OCI-LY7 (cell line): ENCODE measurements around the gene SLC9B1. TPM values are rescaled to one million over a fixed set of nuclear protein-coding genes. Genes with fewer than 3 reads are reported as not detected.
A peak's percentile ranks its signal among the peaks of the same experiment; 100 is the strongest.

Source experiments
- BruUV-seq: library from RNA; stranded (reverse); fragments of 400-500 nt; replicated peaks from 2 replicates; lab custom pipeline; 2021; lab: Mats Ljungman, UMichigan
- CTCF ChIA-PET: fragments of 300-600 bp; sonication (Branson Sonifier 250); formaldehyde crosslinking; loops from one replicate; lab custom pipeline; 2022; ENCODE audit warnings: antibody characterized with exemption; ENCODE audit not compliant: unreplicated experiment; lab: Charles Lee
- POLR2A ChIA-PET: fragments of 300-600 bp; sonication (Branson Sonifier 250); formaldehyde crosslinking; loops from one replicate; lab custom pipeline; 2022; ENCODE audit warnings: antibody characterized with exemption; lab: Charles Lee
- DNase-seq: peaks from one replicate; pipeline ENCODE4 v3.0.0-alpha.2; 2015; ENCODE audit warnings: low spot score
- H2AFZ ChIP-seq: fragments of 200-600 bp; sonication (generic), shearing (Covaris generic); 2 replicates; pipeline ENCODE4 v1.6.1; 2014; ENCODE audit warnings: mild to moderate bottlenecking, antibody characterized with exemption, low read length, moderate library complexity
- H3K27ac ChIP-seq: fragments of 200-600 bp; sonication (generic); 2 replicates; pipeline ENCODE4 v1.5.1; 2014; ENCODE audit warnings: mixed run types, low read depth, mild to moderate bottlenecking, moderate library complexity, low read length, inconsistent platforms; ENCODE audit not compliant: poor library complexity, severe bottlenecking
- H3K36me3 ChIP-seq: fragments of 200-600 bp; sonication (generic); 2 replicates; pipeline ENCODE4 v1.6.1; 2014; ENCODE audit warnings: mild to moderate bottlenecking, antibody characterized with exemption, low read length, moderate library complexity, mixed read lengths; ENCODE audit not compliant: insufficient read depth
- H3K4me1 ChIP-seq: fragments of 200-600 bp; sonication (generic); 2 replicates; pipeline ENCODE4 v1.5.1; 2014; ENCODE audit warnings: mild to moderate bottlenecking, low read length; ENCODE audit not compliant: insufficient read depth, poor library complexity, severe bottlenecking
- H3K4me2 ChIP-seq: fragments of 200-600 bp; sonication (generic); 2 replicates; pipeline ENCODE4 v1.6.1; 2014; ENCODE audit warnings: mild to moderate bottlenecking, low read length
- H3K4me3 ChIP-seq: fragments of 200-600 bp; sonication (generic); 2 replicates; pipeline ENCODE4 v1.5.1; 2014; ENCODE audit warnings: mild to moderate bottlenecking, low read depth, low read length; ENCODE audit not compliant: poor library complexity, severe bottlenecking
- H3K79me2 ChIP-seq: fragments of 200-600 bp; sonication (generic); 2 replicates; pipeline ENCODE4 v1.6.1; 2016; ENCODE audit warnings: low read depth, mild to moderate bottlenecking, low read length, moderate library complexity, mixed read lengths; ENCODE audit not compliant: insufficient read depth
- H3K9me2 ChIP-seq: fragments of 200-600 bp; sonication (generic); 2 replicates; pipeline ENCODE4 v1.6.1; 2016; ENCODE audit warnings: mild to moderate bottlenecking, low read length, mixed read lengths; ENCODE audit not compliant: insufficient read depth
- H3K9me3 ChIP-seq: fragments of 200-600 bp; sonication (generic); 2 replicates; pipeline ENCODE4 v1.6.1; 2014; ENCODE audit warnings: mild to moderate bottlenecking, mixed run types, low read length, mixed read lengths
- H4K20me1 ChIP-seq: fragments of 200-600 bp; sonication (generic); 2 replicates; pipeline ENCODE4 v1.6.1; 2014; ENCODE audit warnings: mild to moderate bottlenecking, antibody characterized with exemption, low read length, moderate library complexity, mixed read lengths; ENCODE audit not compliant: insufficient read depth
- CTCF ChIP-seq: fragments of 200-600 bp; sonication (generic); conservative IDR thresholded peaks from 2 replicates; pipeline ENCODE4 v1.5.1; 2014; ENCODE audit warnings: mild to moderate bottlenecking, antibody characterized with exemption, low read length, moderate library complexity, mixed read lengths
- EZH2phosphoT487 ChIP-seq: fragments of 200-600 bp; sonication (generic); IDR thresholded peaks from 2 replicates; pipeline ENCODE4 v1.6.1; 2018; ENCODE audit warnings: low read depth, borderline replicate concordance, mild to moderate bottlenecking, mixed run types, antibody characterized with exemption, low read length, moderate library complexity, mixed read lengths
- intact Hi-C: fragments of 100-400 bp; cut with micrococcal nuclease; formaldehyde crosslinking; loops from one replicate; pipeline ENCODE4 v1.10.0; 2022; ENCODE audit not compliant: unreplicated experiment
- total RNA-seq, 2 experiments: library from RNA; depleted of rRNA in 1 of 2; stranded (reverse); fragments of >200 nt in 1 of 2; shearing (Covaris generic) in 1 of 2; gene quantifications; 2 replicates each; pipeline ENCODE4 v1.2.3, GENCODE V29; 2014 to 2022

Gene SLC9B1
- total RNA-seq, 2 experiments from 2014 or later, result 0.88 to 2.0 TPM

GRCh38 chr4:103036169-103036568, 16.7 kb upstream of the SLC9B1 start:
- intact Hi-C loops, result no loop called here
- CTCF ChIA-PET, result no interaction called here

GRCh38 chr4:103032574-103032973, 13.1 kb upstream of the SLC9B1 start:
- CTCF ChIA-PET, result no interaction called here
- H3K4me1 ChIP-seq, result no peaks in the 10 kb centered on the region
- no peaks in the 10 kb centered on the region for H3K9me2 ChIP-seq
- H3K4me3 ChIP-seq, result no peak overlapping the region
- intact Hi-C loops, result no loop called here
- no TSS peak for BruUV-seq
- H3K79me2 ChIP-seq, result no peaks in the 10 kb centered on the region
- H3K36me3 ChIP-seq, result peaks cover 36% of the 10 kb centered on the region
- POLR2A ChIA-PET, result interaction anchor here (0.6 to 0.8 kb wide), 2 partner anchors 11 to 166 kb away, joined by 3 to 4 read pairs; no protein-coding TSS in a partner anchor
- no peak overlapping the region for H3K27ac ChIP-seq
- H3K9me3 ChIP-seq, result no peaks in the 10 kb centered on the region
- TF ChIP-seq EZH2phosphoT487 (no peak), CTCF (peak; percentile 76)
- DNase-seq, result peak; percentile 58
- H4K20me1 ChIP-seq, result no peaks in the 10 kb centered on the region
- H3K4me2 ChIP-seq, result no peak overlapping the region
- no peak overlapping the region for H2AFZ ChIP-seq

More at GRCh38 chr4:103036169-103036568, 16.7 kb upstream of the SLC9B1 start:
- no peaks in the 10 kb centered on the region for H3K9me3 ChIP-seq
- no peak overlapping the region for H3K27ac ChIP-seq
- TF ChIP-seq EZH2phosphoT487, result no peak
- TF ChIP-seq CTCF, result no peak
- no peaks in the 10 kb centered on the region for H3K79me2 ChIP-seq
- H3K4me1 ChIP-seq, result no peaks in the 10 kb centered on the region
- POLR2A ChIA-PET, result interaction anchor here (0.6 to 1.2 kb wide), 5 partner anchors 9 to 1036 kb away, joined by 3 to 7 read pairs (median 4); no protein-coding TSS in a partner anchor
- H3K4me2 ChIP-seq, result no peak overlapping the region
- H3K9me2 ChIP-seq, result no peaks in the 10 kb centered on the region
- no TSS peak for BruUV-seq
- H2AFZ ChIP-seq, result no peak overlapping the region
- H3K4me3 ChIP-seq, result no peak overlapping the region
- H4K20me1 ChIP-seq, result no peaks in the 10 kb centered on the region
- DNase-seq, result no peak
- H3K36me3 ChIP-seq, result peaks cover 13% of the 10 kb centered on the region

GRCh38 chr4:103030791-103031190, 11.3 kb upstream of the SLC9B1 start:
- H3K27ac ChIP-seq, result no peak overlapping the region
- no peaks in the 10 kb centered on the region for H3K4me1 ChIP-seq
- H3K79me2 ChIP-seq, result no peaks in the 10 kb centered on the region
- DNase-seq, result no peak
- TF ChIP-seq CTCF (no peak), EZH2phosphoT487 (no peak)
- H3K9me3 ChIP-seq, result no peaks in the 10 kb centered on the region
- H3K4me2 ChIP-seq, result no peak overlapping the region
- CTCF ChIA-PET, result no interaction called here
- BruUV-seq, result no TSS peak
- POLR2A ChIA-PET, result interaction anchor here (1.1 kb wide), 1 partner anchor 12 kb away, joined by 3 read pairs; no protein-coding TSS in a partner anchor
- no peak overlapping the region for H3K4me3 ChIP-seq
- H3K9me2 ChIP-seq, result no peaks in the 10 kb centered on the region
- no peaks in the 10 kb centered on the region for H4K20me1 ChIP-seq
- H3K36me3 ChIP-seq, result peaks cover 39% of the 10 kb centered on the region
- H2AFZ ChIP-seq, result no peak overlapping the region
- intact Hi-C loops, result no loop called here
